ENCODE data around the gene ATP8B4. TPM values are rescaled to one million over a fixed set of nuclear protein-coding genes. Genes with fewer than 3 reads are reported as not detected.
"Not testable (repeated sequence)": the region's sequence is repeated elsewhere in the genome, so short reads cannot be mapped to it uniquely, and the experiment has no call there.

Gene ATP8B4
- total and polyA plus RNA-seq, 5 donors from 2014 or later: 2.8 TPM; not detected in 4

DNA sequence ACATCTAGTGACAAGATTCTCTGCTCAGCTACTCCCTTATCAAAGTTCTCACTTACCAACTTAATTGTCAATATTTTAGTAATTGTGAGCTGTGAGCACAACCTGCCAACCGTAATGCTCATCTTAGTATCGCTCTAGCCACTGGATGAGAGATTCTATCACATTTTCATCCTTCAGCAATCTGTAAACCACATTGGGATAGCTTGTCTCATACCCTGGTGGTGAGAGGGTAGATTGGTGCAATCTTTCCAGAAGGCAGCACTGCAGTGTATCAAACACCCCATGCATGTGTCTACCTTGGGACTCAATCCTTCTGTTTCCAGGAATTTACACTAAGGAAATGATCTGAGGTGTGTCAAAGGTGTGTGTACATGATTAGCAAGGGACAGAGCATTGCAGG lies 18.9 kb upstream of the ATP8B4 start:
- H3K9me3 Mint-ChIP-seq: peaks cover 0 to 3% (median 0%) of the 10 kb centered on the region in 7 donors
- DNase-seq (no peak), ATAC-seq (ENCODE audit: low read depth in 2 of 2) (no peak)
- Histone ChIP-seq H3K4me3 (ENCODE audit: low read depth, low read length) (no peak overlapping the region), H3K27ac (ENCODE audit: insufficient read depth, low read length, poor library complexity, severe bottlenecking) (no peak overlapping the region), H3K9me3 (ENCODE audit: control insufficient read depth in 2 of 2, low read length in 2 of 2) (no peaks in the 10 kb centered on the region), H3K4me1 (ENCODE audit: control insufficient read depth, insufficient read depth, low read length, poor library complexity, severe bottlenecking) (no peaks in the 10 kb centered on the region), H3K36me3 (ENCODE audit: control insufficient read depth, insufficient read depth, low read length) (no peaks in the 10 kb centered on the region), H3K27me3 (ENCODE audit: control insufficient read depth, insufficient read depth, low read length) (no peaks in the 10 kb centered on the region)
- peaks cover 18% of the 10 kb centered on the region for H3K27me3 Mint-ChIP-seq
- no peaks in the 10 kb centered on the region for H3K36me3 Mint-ChIP-seq
- peaks cover 0 to 10% (median 5%) of the 10 kb centered on the region in 4 donors for H3K4me1 Mint-ChIP-seq
- H3K4me3 Mint-ChIP-seq: no peak overlapping the region
- H3K27ac Mint-ChIP-seq: no peak overlapping the region

DNA sequence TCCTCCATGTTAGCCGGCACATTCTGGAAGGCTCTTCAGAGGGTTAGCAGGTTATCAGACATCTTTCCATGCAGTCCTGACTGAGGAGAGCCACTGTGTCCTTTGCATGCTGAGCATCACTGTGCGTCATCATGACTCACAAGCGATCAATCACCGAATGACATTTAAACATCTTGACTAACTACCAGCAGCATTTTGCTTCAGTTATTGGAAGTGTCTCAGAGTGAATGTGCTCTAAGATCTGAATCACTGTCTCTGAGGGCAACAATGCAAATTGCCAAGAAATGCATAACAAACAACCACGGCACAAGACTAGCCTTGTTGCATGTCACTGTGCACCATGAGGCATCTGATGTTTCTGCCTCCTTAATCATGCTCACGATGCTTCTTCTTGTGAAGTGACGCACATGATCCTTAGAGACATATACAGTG lies 18.3 kb upstream of the ATP8B4 start:
- peak in 1 of 3 donors; percentile 12 for DNase-seq
- Mint-ChIP-seq H3K36me3 (no peaks in the 10 kb centered on the region), H3K4me3 (no peak overlapping the region), H3K9me3 (peaks cover 0 to 4% (median 0%) of the 10 kb centered on the region in 7 donors), H3K27ac (no peak overlapping the region), H3K27me3 (peaks cover 22% of the 10 kb centered on the region), H3K4me1 (peaks cover 0 to 10% (median 5%) of the 10 kb centered on the region in 4 donors)
- H3K9me3 ChIP-seq (ENCODE audit: control insufficient read depth in 2 of 2, low read length in 2 of 2): no peaks in the 10 kb centered on the region
- no peak overlapping the region for H3K4me3 ChIP-seq (ENCODE audit: low read depth, low read length)
- no peaks in the 10 kb centered on the region for H3K36me3 ChIP-seq (ENCODE audit: control insufficient read depth, insufficient read depth, low read length)
- no peak overlapping the region for H3K27ac ChIP-seq (ENCODE audit: insufficient read depth, low read length, poor library complexity, severe bottlenecking)
- no peaks in the 10 kb centered on the region for H3K4me1 ChIP-seq (ENCODE audit: control insufficient read depth, insufficient read depth, low read length, poor library complexity, severe bottlenecking)
- peak in 1 of 2 donors; percentile 28 for ATAC-seq (ENCODE audit: low read depth in 2 of 2)
- H3K27me3 ChIP-seq (ENCODE audit: control insufficient read depth, insufficient read depth, low read length): no peaks in the 10 kb centered on the region

DNA sequence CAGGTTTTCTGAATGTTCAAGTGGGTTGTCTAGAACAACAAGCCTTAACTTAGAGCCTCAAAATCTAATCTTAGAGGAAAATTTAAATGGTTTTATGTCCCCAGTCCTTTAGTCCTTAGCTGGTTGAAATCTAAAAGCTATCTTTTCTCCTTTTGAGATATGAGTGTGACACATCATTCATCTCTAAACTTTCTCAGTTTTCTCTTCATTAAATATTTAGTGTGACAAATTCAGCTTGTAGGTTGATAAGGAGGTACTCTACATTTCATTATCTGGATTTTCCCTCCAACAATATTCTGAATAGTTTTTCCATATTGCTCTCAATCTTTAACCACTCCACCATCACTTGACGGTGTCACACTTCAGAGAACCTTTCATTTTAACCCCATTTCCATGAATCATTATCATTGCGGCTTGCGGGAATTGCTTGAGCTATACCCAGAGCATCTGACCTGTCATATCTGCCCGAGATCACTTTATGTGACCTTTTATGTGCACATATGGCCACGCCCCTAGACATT lies 16.1 kb upstream of the ATP8B4 start:
- DNase-seq: peak in 1 of 3 donors; percentile 24
- Mint-ChIP-seq H3K27ac (no peak overlapping the region), H3K27me3 (peaks cover 14% of the 10 kb centered on the region), H3K9me3 (peaks cover 0 to 6% (median 0%) of the 10 kb centered on the region in 7 donors), H3K4me3 (no peak overlapping the region), H3K36me3 (no peaks in the 10 kb centered on the region), H3K4me1 (peaks cover 0 to 10% (median 5%) of the 10 kb centered on the region in 4 donors)
- H3K36me3 ChIP-seq (ENCODE audit: control insufficient read depth, insufficient read depth, low read length): no peaks in the 10 kb centered on the region
- H3K4me3 ChIP-seq (ENCODE audit: low read depth, low read length): no peak overlapping the region
- H3K9me3 ChIP-seq (ENCODE audit: control insufficient read depth in 2 of 2, low read length in 2 of 2): no peaks in the 10 kb centered on the region
- no peak overlapping the region for H3K27ac ChIP-seq (ENCODE audit: insufficient read depth, low read length, poor library complexity, severe bottlenecking)
- H3K4me1 ChIP-seq (ENCODE audit: control insufficient read depth, insufficient read depth, low read length, poor library complexity, severe bottlenecking): no peaks in the 10 kb centered on the region
- H3K27me3 ChIP-seq (ENCODE audit: control insufficient read depth, insufficient read depth, low read length): no peaks in the 10 kb centered on the region
- no peak for ATAC-seq (ENCODE audit: low read depth in 2 of 2)

DNA sequence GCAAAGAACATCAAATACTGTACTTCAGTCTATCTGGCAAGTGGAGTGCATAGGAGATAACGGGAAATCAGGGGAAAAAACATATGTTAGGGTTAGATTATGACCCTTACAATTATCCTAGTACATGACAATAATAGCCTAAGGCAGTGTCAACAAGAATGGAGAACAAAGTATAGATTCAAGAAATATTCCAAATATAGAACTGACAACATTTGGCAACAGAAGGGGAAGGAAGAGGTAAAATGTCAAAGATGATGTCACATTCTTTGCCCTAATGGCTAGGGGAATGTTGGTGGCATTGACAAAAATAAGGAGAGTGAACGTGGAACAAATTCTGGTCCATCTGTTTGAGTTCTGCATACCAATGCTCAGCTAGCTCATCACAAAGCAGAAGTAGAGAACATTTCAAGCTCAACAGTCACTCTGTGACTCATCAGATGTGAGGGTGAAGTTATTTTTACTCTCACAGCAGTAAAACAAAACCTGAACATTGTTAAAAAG lies 15.5 kb upstream of the ATP8B4 start:
- Mint-ChIP-seq H3K36me3 (no peaks in the 10 kb centered on the region), H3K4me3 (no peak overlapping the region), H3K27ac (no peak overlapping the region), H3K4me1 (peaks cover 0 to 10% (median 5%) of the 10 kb centered on the region in 4 donors), H3K9me3 (peaks cover 0 to 6% (median 0%) of the 10 kb centered on the region in 7 donors), H3K27me3 (peaks cover 14% of the 10 kb centered on the region)
- DNase-seq (no peak), ATAC-seq (ENCODE audit: low read depth in 2 of 2) (peak in 1 of 2 donors; percentile 28)
- Histone ChIP-seq H3K36me3 (ENCODE audit: control insufficient read depth, insufficient read depth, low read length) (no peaks in the 10 kb centered on the region), H3K27ac (ENCODE audit: insufficient read depth, low read length, poor library complexity, severe bottlenecking) (no peak overlapping the region), H3K9me3 (ENCODE audit: control insufficient read depth in 2 of 2, low read length in 2 of 2) (no peaks in the 10 kb centered on the region), H3K4me1 (ENCODE audit: control insufficient read depth, insufficient read depth, low read length, poor library complexity, severe bottlenecking) (no peaks in the 10 kb centered on the region), H3K4me3 (ENCODE audit: low read depth, low read length) (no peak overlapping the region), H3K27me3 (ENCODE audit: control insufficient read depth, insufficient read depth, low read length) (no peaks in the 10 kb centered on the region)

DNA sequence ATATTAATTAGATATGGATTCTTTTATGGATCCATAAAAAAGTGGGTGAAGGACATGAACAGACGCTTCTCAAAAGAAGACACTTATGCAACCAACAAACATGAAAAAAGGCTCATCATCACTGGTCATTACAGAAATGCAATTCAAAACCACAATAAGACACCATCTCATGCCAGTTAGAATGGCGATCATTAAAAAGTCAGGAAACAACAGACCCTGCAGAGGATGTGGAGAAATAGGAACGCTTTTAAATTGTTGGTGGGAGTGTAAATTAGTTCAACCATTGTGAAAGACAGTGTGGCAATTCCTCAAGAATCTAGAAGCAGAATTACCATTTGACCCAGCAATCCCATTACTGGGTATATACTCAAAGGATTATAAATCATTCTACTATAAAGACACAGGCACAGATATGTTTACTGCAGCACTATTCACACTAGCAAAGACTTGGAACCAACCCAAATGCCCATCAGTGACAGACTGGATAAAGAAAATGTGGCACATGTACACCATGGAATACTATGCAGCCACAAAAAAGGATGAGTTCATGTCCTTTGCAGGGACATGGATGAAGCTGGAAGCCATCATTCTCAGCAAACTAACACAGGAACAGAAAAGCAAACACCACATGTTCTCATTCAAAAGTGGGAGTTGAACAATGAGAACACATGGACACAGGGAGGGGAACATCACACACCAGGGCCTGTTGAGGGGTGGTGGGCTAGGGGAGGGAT lies 13.4 kb upstream of the ATP8B4 start:
- H3K27me3 Mint-ChIP-seq: peaks cover 14% of the 10 kb centered on the region
- not testable (repeated sequence) for H3K36me3 Mint-ChIP-seq; H3K27me3 ChIP-seq (ENCODE audit: control insufficient read depth, insufficient read depth, low read length); H3K4me3 ChIP-seq (ENCODE audit: low read depth, low read length); ATAC-seq (ENCODE audit: low read depth in 2 of 2); H3K27ac ChIP-seq (ENCODE audit: insufficient read depth, low read length, poor library complexity, severe bottlenecking); H3K4me3 Mint-ChIP-seq; H3K4me1 Mint-ChIP-seq; H3K36me3 ChIP-seq (ENCODE audit: control insufficient read depth, insufficient read depth, low read length); H3K9me3 Mint-ChIP-seq; H3K9me3 ChIP-seq (ENCODE audit: control insufficient read depth in 2 of 2, low read length in 2 of 2); H3K4me1 ChIP-seq (ENCODE audit: control insufficient read depth, insufficient read depth, low read length, poor library complexity, severe bottlenecking); DNase-seq
- H3K27ac Mint-ChIP-seq: peak overlapping the region in 1 of 3 donors; percentile 75

DNA sequence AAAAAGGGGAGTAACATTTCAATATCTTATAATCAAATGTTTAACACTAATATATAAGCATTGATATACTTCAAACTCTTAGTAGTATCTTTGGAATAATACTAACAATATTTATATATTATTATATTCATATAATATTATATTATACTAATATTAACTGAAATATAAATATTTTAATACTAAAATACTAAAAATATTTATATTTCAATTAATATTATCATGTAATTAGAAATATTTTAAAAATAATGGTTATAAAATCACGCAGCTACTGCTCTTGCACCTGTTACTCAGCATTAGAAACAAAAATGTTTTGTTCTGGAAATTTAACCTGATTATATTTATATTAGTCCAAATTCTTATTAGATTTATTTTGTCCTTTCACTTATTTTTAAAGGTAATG lies 12.6 kb upstream of the ATP8B4 start:
- Mint-ChIP-seq H3K4me1 (peaks cover 0 to 10% (median 5%) of the 10 kb centered on the region in 4 donors), H3K36me3 (no peaks in the 10 kb centered on the region), H3K27ac (no peak overlapping the region), H3K4me3 (no peak overlapping the region), H3K9me3 (peaks cover 0 to 6% (median 0%) of the 10 kb centered on the region in 7 donors), H3K27me3 (peaks cover 14% of the 10 kb centered on the region)
- DNase-seq (no peak), ATAC-seq (ENCODE audit: low read depth in 2 of 2) (no peak)
- Histone ChIP-seq H3K36me3 (ENCODE audit: control insufficient read depth, insufficient read depth, low read length) (no peaks in the 10 kb centered on the region), H3K27ac (ENCODE audit: insufficient read depth, low read length, poor library complexity, severe bottlenecking) (no peak overlapping the region), H3K4me3 (ENCODE audit: low read depth, low read length) (no peak overlapping the region), H3K4me1 (ENCODE audit: control insufficient read depth, insufficient read depth, low read length, poor library complexity, severe bottlenecking) (no peaks in the 10 kb centered on the region), H3K9me3 (ENCODE audit: control insufficient read depth in 2 of 2, low read length in 2 of 2) (no peaks in the 10 kb centered on the region), H3K27me3 (ENCODE audit: control insufficient read depth, insufficient read depth, low read length) (no peaks in the 10 kb centered on the region)

DNA sequence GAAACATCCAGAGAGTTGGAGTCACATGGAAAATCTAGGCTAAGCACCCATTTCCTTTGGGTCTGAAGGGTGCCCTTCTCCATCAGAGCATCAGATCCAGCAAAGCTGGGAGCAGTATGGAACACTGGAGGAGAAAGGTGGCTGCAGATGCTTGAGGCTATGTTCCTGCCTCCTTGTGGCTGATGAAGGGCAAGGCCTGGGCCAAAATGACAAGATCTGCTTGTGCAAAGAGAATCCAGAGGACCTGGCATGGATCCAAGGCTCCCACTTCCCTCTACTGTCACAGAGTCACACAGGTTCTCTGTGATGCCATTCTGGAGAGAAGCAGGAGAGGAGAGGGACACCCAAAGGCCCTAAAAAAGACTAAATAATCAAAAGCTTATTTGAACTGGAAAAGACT lies 9.2 kb upstream of the ATP8B4 start:
- H3K4me3 Mint-ChIP-seq: no peak overlapping the region
- H3K9me3 ChIP-seq (ENCODE audit: control insufficient read depth in 2 of 2, low read length in 2 of 2): peaks cover 0 to 3% of the 10 kb centered on the region in 2 experiments
- no peaks in the 10 kb centered on the region for H3K4me1 Mint-ChIP-seq
- peaks cover 4% of the 10 kb centered on the region for H3K36me3 Mint-ChIP-seq
- H3K27ac ChIP-seq (ENCODE audit: insufficient read depth, low read length, poor library complexity, severe bottlenecking): no peak overlapping the region
- no peaks in the 10 kb centered on the region for H3K36me3 ChIP-seq (ENCODE audit: control insufficient read depth, insufficient read depth, low read length)
- no peak overlapping the region for H3K4me3 ChIP-seq (ENCODE audit: low read depth, low read length)
- DNase-seq: no peak
- no peaks in the 10 kb centered on the region for H3K27me3 ChIP-seq (ENCODE audit: control insufficient read depth, insufficient read depth, low read length)
- H3K27me3 Mint-ChIP-seq: peaks cover 4% of the 10 kb centered on the region
- H3K4me1 ChIP-seq (ENCODE audit: control insufficient read depth, insufficient read depth, low read length, poor library complexity, severe bottlenecking): no peaks in the 10 kb centered on the region
- no peak overlapping the region for H3K27ac Mint-ChIP-seq
- no peak for ATAC-seq (ENCODE audit: low read depth in 2 of 2)
- peaks cover 0 to 14% (median 3%) of the 10 kb centered on the region in 7 donors for H3K9me3 Mint-ChIP-seq

Measured in CD4-positive, CD25-positive, alpha-beta regulatory T cell (primary cell).